Measurements from ENCODE around the gene OR2D2.

- TF ChIP-seq CTCF (IDR thresholded peaks at IDR 0.05), result no peak
- TF ChIP-seq ZFX (IDR thresholded peaks at IDR 0.05; ENCODE audit: borderline replicate concordance), result no peak
Observed at GRCh38 chr11:6928916-6929315, 36.6 kb upstream of the OR2D2 start.
